ENCODE measurements around the gene PRR20G.
"Not testable (repeated sequence)": the region's sequence is repeated elsewhere in the genome, so short reads cannot be mapped to it uniquely, and the experiment has no call there.

The PRR20G gene

DNA sequence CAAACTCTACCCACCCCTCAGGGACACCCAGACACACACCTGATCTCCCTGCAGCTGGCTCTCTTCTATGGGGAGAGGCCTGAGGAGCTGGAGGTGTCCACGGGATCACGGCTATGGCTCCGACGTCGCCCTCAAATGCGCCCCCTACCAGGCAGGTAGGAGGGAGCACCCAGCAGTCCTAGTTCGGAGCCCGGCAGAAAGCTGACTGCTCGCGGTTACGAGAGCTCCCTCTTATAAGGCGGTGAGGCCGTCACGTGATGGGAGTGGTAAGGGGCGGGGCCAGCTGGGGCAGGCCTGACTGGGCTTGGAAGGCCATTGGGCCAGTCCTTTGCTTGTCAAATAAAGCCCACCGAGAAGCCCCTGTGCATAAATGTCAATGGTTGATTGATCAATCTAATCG, at the start of gene PRR20G:
Gene PRR20G (minus strand): TSS at position 207 of the 400 bp plus-strand sequence. CDS start 681 bp downstream, outside the sequence.
- peak within 1 kb of the TSS; percentile 41 for H3K27ac ChIP-seq
- no peak for DNase-seq (ENCODE audit: low read depth, low spot score)

DNA sequence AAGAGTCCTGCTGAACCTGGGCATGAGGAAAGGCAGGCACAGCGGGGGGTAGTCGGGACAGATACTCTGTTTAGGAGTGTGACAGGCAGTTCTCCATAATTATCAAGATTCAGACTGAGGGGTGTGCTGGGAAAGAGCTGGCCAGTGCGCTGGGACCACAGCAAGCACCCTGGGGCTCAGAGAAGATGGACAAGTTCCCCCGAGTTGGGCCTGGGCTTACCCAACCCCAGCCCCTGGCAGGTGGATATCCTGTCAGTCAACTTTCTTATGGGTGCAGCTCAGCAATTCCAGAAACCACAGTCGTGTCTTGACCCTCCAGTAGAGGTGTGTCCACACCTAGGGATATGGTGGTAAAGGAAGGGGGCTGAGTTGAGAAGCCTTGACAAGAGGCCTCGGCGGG, 49.2 kb upstream of the PRR20G start:
- no peak for DNase-seq (ENCODE audit: low read depth, low spot score)
- H3K27ac ChIP-seq = no peak overlapping the region

GRCh38 chr3:127336101-127336500, 48.3 kb upstream of the PRR20G start:
- no peak overlapping the region for H3K27ac ChIP-seq

DNA sequence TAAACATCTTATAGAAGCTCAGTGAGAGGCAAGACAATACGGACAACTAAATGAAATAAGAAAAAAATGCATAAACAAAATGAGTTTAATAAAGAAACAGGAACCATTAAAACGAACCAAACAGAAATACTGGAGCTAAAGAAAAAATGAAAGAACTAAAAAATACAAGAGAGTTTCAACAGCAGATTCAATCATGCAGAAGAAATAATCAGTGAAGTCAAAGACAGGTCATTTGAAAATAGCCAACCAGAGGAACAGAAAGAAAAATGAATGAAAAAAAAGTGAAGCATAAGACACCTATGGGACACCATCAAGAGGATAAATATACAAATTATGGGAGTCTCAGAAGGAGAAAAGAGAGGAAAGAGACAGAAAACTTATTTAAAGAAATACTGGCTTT, 42.5 kb upstream of the PRR20G start:
- DNase-seq (ENCODE audit: low read depth, low spot score) = no peak
- no peak overlapping the region for H3K27ac ChIP-seq

More at GRCh38 chr3:127336101-127336500, 48.3 kb upstream of the PRR20G start:
- DNase-seq (ENCODE audit: low read depth, low spot score) = no peak

GRCh38 chr3:127329631-127330285, 41.9 kb upstream of the PRR20G start:
- H3K27ac ChIP-seq = no peak overlapping the region
- DNase-seq (ENCODE audit: low read depth, low spot score) = no peak

- H3K27ac ChIP-seq = no peak overlapping the region
Measured at GRCh38 chr3:127328421-127328820, 40.6 kb upstream of the PRR20G start.

DNA sequence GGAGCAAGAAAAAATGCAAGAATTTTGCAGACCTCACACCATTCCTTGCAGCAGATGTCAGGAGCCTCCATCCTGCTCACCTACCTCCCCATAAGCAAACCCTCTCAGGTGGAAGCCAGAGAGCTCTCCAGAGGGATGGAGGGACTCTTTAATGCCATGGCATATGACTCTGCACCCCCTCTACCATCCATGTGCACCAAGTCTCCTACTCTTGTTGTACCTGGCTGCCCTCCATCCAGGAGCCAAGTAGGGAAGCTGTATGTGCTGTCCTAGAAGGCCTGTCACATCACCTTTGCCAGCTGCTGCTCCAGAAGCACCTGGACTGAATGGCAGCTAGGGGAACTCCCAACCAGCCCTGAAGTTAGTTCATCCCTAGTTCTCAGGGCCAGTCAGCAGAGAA, 38.5 kb upstream of the PRR20G start:
- DNase-seq (ENCODE audit: low read depth, low spot score) = no peak
- no peak overlapping the region for H3K27ac ChIP-seq

More at GRCh38 chr3:127328421-127328820, 40.6 kb upstream of the PRR20G start:
- no peak for DNase-seq (ENCODE audit: low read depth, low spot score)

GRCh38 chr3:127325629-127325961, 37.7 kb upstream of the PRR20G start:
- no peak overlapping the region for H3K27ac ChIP-seq
- DNase-seq (ENCODE audit: low read depth, low spot score) = no peak

DNA sequence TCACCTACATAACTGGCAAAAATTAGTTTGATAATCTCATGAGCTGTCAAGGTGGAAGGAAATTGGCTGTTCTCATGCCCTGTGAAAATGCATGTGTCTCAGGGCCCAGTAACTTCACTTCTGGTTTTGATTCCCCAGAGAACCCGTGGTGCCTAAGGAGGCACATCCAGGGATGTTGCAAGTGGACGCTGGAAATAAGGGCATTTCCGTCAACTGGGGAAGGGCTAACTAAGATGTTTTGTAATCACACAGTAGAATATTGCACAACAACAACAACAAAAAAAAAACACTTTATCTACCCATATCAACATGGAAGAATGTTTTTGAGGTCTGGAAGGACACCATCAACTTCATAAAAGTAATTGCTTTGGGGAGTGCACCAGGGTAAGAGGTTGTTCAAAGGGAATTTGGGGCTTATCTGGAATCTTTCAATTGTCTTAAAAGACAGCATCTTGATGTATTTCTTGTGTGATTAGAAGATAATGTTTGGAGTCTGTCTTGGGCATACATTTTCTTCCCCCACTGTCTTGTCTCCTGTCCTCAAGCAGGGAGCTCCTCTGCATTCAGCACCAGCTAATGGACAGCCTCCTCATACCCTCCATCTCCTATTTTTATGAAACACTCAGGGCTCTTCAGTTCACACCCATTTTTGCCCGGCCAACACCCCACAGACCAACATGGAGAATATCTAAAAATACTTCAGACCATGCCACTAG, 37.2 kb upstream of the PRR20G start:
- no peak overlapping the region for H3K27ac ChIP-seq
- no peak for DNase-seq (ENCODE audit: low read depth, low spot score)

- H3K27ac ChIP-seq = no peak overlapping the region
- DNase-seq (ENCODE audit: low read depth, low spot score) = no peak
Measured at GRCh38 chr3:127324076-127324475, 36.2 kb upstream of the PRR20G start.

GRCh38 chr3:127323581-127323980, 35.7 kb upstream of the PRR20G start:
- H3K27ac ChIP-seq = no peak overlapping the region
- DNase-seq (ENCODE audit: low read depth, low spot score) = no peak

DNA sequence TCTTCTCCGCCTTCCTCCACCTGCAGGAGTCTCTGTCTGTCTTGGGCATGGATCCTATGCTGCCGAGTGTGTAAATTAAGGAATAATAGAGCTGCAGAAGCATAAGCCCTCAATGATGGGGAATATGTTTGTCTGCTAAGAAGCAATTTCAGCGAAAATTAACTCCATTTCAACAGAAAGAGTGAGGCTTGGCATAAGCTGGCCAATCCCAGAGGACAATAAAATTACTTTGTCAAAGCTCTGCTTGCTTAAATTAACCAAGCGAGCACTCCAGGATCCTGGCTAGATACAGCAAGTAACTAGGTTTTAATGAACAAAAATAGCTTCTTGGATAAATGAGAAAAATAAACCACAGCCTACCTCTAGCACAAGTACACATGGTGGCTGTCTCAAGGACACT, 33.5 kb upstream of the PRR20G start:
- no peak overlapping the region for H3K27ac ChIP-seq
- DNase-seq (ENCODE audit: low read depth, low spot score) = no peak

DNA sequence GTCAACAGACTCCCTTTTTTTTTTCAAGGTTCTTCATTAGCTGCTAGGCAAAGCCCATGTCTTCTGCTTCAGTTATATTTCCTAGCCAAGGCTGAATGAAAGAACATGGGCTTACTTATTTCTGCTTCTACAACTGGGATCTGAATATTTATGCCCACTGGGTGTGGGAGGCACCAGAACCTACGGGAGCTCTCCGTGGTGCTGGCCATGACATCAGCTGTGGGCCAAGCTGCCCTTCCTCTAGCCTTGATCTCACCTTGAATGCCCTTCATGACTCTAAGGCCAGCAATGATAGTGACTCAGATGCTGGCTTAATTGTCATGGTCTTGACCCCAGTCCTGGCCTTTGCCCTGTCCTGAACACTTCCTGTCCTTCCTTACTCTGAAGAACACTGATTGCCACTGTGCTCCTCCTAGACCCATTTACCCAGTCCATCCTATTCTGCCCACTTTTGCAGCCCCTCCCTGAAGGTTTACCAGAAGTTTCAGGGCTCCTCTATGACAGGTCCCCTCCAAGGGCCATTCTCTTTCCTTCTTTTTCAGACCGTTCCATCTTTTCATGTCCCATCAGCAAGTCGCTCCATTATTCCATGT, 32.8 kb upstream of the PRR20G start:
- DNase-seq (ENCODE audit: low read depth, low spot score) = no peak
- H3K27ac ChIP-seq = no peak overlapping the region

DNA sequence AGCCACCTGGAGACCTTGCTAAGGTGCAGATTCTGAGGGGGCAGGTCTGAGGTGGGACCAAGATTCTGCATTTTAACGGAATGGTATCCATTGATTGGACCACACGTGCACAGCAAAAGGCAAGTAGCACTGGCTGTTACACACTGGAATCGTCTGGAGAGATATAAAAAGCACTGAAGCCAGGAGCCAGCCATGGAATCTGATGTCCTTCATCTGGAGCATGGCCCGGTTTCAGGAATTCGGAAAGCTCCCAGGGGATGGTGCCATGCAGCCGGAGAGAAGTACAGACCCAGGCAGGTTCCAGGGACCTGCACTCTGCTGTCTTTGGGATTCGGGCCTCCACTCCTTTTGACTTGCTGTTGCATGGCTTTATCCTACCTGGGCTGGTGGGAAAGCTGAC, 28.8 kb upstream of the PRR20G start:
- no peak for DNase-seq (ENCODE audit: low read depth, low spot score)
- H3K27ac ChIP-seq = no peak overlapping the region

GRCh38 chr3:127312818-127313217, 25.0 kb upstream of the PRR20G start:
- no peak for DNase-seq (ENCODE audit: low read depth, low spot score)
- H3K27ac ChIP-seq = no peak overlapping the region

GRCh38 chr3:127308821-127309220, 21.0 kb upstream of the PRR20G start:
- H3K27ac ChIP-seq; DNase-seq (ENCODE audit: low read depth, low spot score): not testable (repeated sequence)

DNA sequence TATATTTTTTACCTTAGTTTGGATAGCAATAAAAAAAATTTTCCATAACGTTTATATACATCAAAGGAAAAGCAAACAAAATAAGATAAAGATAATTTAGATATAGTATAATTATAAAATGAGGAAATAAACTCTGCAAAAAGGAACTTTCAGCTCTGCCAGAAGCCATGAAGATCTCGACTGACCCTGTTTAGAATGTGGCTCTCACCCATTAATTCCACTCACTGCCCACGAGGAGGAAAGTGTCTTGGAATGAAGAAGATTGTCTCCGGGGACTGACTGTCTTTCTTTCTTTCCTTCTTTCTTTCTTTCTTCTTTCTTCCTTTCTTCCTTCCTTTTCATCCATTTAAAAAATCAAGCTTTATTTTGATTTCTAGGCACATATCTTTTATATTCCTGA, 20.1 kb upstream of the PRR20G start:
- no peak overlapping the region for H3K27ac ChIP-seq
- DNase-seq (ENCODE audit: low read depth, low spot score) = no peak

DNA sequence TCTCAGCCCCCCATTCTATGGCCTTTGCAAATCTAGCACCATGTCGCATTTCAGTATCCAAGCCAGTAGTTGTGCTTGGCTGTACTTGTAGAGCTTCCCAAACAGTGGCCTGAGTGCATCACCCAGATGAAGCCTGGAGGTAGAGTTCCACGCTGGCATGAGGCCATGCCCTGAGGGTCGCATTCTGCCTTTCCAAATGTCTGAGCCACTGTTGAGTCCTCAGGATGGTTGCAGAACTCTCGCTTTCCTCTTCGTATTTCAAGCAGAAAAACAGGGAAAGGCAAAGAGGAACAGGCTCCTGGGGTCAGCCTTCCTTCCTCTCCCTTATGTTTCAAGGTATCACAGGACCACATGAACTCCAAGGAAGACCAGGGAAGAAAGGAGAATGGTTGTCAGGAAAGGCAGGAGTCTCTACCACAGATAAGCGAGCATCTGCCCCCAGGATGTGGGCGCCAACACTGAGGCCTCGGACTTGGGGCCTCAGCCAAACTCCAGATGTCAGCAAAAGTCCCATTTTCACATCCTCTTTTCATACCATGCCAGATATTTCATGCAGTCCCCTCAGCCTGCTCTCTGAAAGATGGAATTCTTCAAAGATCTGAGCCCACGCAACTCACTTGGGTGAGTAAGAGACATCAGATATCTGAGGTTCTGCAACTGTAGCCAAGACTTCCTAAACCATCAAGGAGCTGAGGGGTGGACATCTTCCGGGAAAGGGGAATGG, 19.4 kb upstream of the PRR20G start:
- no peak for DNase-seq (ENCODE audit: low read depth, low spot score)
- H3K27ac ChIP-seq = no peak overlapping the region

DNA sequence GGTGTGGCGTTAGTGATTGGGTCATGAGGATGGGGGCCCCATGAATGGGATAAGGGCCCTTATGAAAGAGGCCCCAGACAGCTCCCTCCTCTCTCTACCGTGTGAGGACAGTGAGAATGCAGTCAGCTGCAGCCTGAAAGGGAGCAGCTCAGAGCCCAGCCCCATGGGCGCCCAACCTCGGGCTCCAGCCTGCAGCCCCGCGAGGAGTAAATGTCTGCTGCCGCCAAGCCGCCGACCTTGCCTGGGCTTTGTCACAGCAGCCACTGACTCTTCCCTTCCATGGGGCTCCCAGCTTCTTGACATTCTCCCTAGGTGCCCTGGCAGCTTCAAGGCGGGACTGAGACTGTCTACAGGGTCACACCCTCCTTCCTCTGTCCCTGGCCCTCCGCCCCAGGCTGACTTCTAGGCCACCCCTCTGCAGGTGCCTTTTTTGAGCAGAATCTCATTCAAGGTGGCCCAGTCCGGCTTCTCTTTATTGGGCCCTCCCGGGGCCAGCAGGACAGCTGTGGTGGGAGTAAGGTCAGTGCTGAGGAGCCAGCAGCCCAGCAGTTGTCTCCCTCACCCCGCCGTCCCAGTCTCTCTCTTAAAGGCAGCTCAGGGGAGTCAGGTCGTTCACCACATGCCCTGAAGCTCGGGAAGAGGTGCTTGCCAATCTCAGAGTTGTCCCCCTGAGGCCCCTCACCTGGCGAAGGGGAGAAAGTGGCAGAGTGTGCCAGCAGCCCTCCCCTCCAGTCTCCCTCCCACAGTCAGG, 18.7 kb upstream of the PRR20G start:
- DNase-seq (ENCODE audit: low read depth, low spot score) = no peak
- no peak overlapping the region for H3K27ac ChIP-seq

DNA sequence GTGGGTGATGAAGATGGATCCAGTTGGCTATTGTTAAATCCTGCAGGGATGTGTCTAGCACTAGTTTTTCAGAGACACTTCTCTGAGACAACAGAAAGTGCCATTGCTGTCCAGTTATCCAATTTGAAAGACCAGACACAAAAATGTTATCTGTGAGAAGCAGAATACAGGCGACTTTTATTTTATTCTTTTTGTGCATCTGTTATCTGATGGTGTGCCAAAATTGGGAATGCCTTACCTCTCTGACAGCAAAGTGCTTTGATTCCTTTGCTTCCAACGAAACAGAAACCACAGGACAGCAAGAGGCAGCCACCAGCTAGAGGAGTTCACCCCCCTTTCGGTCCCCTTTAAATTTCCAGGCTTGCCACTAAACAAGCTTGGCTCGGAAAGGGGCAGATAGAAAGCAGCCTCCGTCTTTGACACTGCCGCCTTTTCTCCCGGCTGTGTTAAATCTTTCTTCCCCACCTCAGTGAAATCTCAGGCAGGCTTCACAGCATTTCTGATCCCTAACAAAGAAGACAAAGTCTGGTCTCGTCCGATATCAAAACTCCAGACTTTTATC, 17.7 kb upstream of the PRR20G start:
- no peak for DNase-seq (ENCODE audit: low read depth, low spot score)
- H3K27ac ChIP-seq = no peak overlapping the region
